Measurements from ENCODE around the gene GPC1.

GPC1 gene

DNA sequence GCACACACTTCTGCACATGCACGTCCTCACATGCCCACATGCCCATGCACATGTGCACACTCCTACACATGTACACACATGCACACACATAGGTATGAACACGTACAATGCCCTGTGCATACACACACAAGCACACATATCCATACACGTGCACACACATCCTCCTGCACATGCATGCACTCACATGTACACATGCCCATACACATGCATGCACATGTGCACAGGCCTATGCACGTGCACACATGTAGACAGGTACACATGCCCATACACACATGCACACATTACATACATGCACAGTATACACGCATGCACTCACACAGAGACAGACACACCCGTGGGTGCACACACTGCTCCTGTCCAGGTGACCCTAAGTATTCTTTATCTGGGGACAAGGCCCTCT, 34.3 kb downstream of the GPC1 start:
- DNase-seq, result no peak
- intact Hi-C loops (cut with DNase I; ENCODE audit: low total_unique reads), result no loop called here
- Histone ChIP-seq H3K4me3 (no peak overlapping the region), H3K27me3 (no peaks in the 10 kb centered on the region), H3K36me3 (peaks cover 6 to 27% (median 25%) of the 10 kb centered on the region in 3 donors), H3K27ac (no peak overlapping the region), H3K4me1 (no peaks in the 10 kb centered on the region), H3K9me3 (peaks cover 0 to 12% (median 11%) of the 10 kb centered on the region in 3 donors)
- TF ChIP-seq, protein P1, sequence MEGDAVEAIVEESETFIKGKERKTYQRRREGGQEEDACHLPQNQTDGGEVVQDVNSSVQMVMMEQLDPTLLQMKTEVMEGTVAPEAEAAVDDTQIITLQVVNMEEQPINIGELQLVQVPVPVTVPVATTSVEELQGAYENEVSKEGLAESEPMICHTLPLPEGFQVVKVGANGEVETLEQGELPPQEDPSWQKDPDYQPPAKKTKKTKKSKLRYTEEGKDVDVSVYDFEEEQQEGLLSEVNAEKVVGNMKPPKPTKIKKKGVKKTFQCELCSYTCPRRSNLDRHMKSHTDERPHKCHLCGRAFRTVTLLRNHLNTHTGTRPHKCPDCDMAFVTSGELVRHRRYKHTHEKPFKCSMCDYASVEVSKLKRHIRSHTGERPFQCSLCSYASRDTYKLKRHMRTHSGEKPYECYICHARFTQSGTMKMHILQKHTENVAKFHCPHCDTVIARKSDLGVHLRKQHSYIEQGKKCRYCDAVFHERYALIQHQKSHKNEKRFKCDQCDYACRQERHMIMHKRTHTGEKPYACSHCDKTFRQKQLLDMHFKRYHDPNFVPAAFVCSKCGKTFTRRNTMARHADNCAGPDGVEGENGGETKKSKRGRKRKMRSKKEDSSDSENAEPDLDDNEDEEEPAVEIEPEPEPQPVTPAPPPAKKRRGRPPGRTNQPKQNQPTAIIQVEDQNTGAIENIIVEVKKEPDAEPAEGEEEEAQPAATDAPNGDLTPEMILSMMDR (IDR thresholded peaks at IDR 0.05), result no peak

DNA sequence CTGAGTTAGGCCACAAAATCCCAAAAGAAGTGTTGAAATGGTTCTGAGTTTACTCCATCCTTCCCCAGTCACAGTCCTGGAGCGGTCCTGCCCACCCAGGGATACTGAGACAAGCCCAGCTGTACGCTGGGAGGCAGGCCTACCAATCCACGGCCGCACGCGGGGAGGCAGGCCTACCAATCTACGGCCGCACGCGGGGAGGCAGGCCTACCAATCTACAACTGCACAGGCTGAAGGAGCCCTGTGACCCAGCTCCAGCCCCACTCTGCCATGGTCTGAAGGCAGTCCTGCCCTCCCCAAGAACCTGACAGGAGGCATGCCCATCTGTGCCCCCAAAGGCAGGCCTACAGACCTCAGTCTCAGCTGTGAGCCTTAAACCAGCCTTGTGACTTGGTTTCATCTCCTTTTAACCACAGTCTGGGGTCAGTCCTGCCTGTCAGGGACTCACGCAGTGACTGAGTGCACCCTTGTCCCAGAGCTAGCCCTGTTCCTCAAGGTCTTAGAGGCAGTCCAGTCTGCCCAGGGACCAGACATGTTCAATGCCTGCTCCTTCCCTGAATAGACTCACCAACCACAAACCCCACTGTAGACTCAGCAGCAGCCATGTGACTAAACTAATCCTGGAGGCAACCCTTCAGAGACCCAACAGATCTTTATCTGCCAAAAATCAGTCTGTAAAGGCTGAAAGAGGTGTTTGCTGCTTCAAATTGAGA, 36.8 kb downstream of the GPC1 start:
- TF ChIP-seq, protein P1 (IDR thresholded peaks at IDR 0.05), result no peak
- Histone ChIP-seq H3K27ac (no peak overlapping the region), H3K36me3 (peaks cover 2 to 6% (median 6%) of the 10 kb centered on the region in 3 donors), H3K27me3 (no peaks in the 10 kb centered on the region), H3K9me3 (peaks cover 0 to 24% (median 11%) of the 10 kb centered on the region in 3 donors), H3K4me1 (no peaks in the 10 kb centered on the region), H3K4me3 (no peak overlapping the region)
- peak in 1 of 2 donors; percentile 8 for DNase-seq
- intact Hi-C loops (cut with DNase I; ENCODE audit: low total_unique reads), result no loop called here

DNA sequence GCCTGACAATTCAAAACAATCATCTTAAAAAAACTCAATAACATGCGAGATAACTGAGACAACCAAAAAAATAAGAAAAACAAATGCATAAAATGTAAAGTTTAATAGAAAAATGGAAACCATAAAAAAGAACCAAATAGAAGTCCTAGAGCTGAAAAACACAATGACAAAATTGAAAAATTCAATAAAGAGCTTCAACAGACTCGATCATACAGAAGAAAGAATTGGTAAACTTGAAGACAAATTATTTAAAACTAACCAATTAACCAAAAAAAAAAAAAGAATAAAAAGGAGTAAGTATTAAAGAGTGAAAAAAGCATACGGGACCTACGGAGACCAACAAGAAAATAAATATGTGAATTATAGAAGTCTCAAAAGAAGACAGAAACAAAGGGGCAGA, 37.7 kb downstream of the GPC1 start:
- DNase-seq, result no peak
- Histone ChIP-seq H3K36me3 (peaks cover 0 to 6% (median 6%) of the 10 kb centered on the region in 3 donors), H3K4me3 (no peak overlapping the region), H3K27me3 (no peaks in the 10 kb centered on the region), H3K27ac (no peak overlapping the region), H3K4me1 (no peaks in the 10 kb centered on the region), H3K9me3 (peaks cover 0 to 24% (median 11%) of the 10 kb centered on the region in 3 donors)
- intact Hi-C loops (cut with DNase I; ENCODE audit: low total_unique reads), result no loop called here
- TF ChIP-seq, protein P1 (IDR thresholded peaks at IDR 0.05), result no peak

DNA sequence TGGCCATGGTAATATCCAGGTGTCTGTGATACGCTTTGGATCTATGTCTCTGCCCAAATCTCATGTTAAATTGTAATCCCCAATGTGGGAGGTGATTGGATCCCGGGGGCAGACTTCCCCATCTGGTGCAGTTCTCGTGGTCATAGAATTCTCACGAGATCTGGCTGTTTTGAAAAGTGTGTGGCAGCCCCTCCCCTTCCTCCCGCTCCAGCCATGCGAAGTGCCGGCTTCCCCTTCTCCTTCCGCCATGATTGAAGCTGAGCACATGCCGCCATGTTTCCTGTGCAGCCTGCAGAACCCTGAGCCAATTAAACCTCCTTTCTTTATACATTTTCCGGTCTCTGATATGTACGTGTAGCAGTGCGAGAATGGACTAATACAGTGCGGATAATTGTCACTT, 42.5 kb downstream of the GPC1 start:
- H3K9me3 ChIP-seq, result peaks cover 0 to 24% (median 11%) of the 10 kb centered on the region in 3 donors
- DNase-seq, result no peak
- no peak overlapping the region for H3K27ac ChIP-seq
- TF ChIP-seq, protein P1 (IDR thresholded peaks at IDR 0.05), result no peak
- H3K4me1 ChIP-seq, result no peaks in the 10 kb centered on the region
- intact Hi-C loops (cut with DNase I; ENCODE audit: low total_unique reads), result no loop called here
- no peaks in the 10 kb centered on the region for H3K27me3 ChIP-seq
- no peak overlapping the region for H3K4me3 ChIP-seq
- peaks cover 0 to 13% (median 6%) of the 10 kb centered on the region in 3 donors for H3K36me3 ChIP-seq

DNA sequence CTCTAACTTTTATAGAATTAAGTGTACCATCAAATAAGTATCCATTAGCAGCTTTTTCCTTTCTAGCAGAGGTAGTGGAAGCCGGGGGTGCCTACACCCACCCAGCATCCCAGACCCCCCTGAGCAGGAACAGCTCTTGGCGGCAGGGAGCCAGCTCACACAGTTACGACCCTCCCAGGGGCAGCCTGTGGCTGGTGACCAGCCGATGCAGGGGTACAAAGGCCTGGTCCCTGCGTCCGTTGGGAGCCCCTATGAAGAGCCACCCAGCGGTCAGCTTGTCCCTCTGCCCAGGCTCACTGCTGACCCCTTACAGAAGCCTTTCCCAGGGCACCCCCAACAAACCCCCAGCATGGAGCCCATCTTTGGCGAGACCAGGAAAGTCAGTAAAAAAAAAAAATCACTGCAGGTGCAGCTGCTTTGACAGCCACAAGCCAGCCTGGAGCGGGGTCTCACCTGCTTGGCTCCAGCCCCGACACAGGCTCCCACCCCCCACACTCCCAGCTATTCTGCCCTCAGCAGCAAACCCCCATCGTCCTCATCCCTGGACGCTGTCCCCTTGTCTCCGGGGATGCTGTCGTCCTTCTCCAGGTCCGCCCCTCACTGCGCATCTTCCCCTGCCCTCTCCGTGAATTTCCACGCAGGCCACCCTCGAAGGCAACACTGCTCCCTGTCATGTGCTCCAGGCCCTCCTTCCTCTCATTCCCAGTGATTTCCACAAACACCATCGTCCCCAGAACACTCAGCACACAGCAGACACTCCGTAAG, 43.1 kb downstream of the GPC1 start:
- no peaks in the 10 kb centered on the region for H3K27me3 ChIP-seq
- H3K36me3 ChIP-seq, result peaks cover 0 to 13% (median 6%) of the 10 kb centered on the region in 3 donors
- H3K4me3 ChIP-seq, result no peak overlapping the region
- no peak overlapping the region for H3K27ac ChIP-seq
- H3K9me3 ChIP-seq, result peaks cover 0 to 23% (median 9%) of the 10 kb centered on the region in 3 donors
- DNase-seq, result peak in 1 of 2 donors; percentile 11
- no peaks in the 10 kb centered on the region for H3K4me1 ChIP-seq
- TF ChIP-seq, protein P1 (IDR thresholded peaks at IDR 0.05), result no peak
- intact Hi-C loops (cut with DNase I; ENCODE audit: low total_unique reads), result no loop called here

Measured in tibial artery (tissue), 4 donors.